GM21786 (cell line): ENCODE measurements around the gene OR8H3.
"Not testable (repeated sequence)": the region's sequence is repeated elsewhere in the genome, so short reads cannot be mapped to it uniquely, and the experiment has no call there.

Experiments used
- ATAC-seq: cut with Tn5 transposase; IDR thresholded peaks from one replicate; pipeline ENCODE4 v1.9.1; 2021; ENCODE audit not compliant: unreplicated experiment

OR8H3 gene, protein sequence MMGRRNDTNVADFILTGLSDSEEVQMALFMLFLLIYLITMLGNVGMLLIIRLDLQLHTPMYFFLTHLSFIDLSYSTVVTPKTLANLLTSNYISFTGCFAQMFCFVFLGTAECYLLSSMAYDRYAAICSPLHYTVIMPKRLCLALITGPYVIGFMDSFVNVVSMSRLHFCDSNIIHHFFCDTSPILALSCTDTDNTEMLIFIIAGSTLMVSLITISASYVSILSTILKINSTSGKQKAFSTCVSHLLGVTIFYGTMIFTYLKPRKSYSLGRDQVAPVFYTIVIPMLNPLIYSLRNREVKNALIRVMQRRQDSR

DNA sequence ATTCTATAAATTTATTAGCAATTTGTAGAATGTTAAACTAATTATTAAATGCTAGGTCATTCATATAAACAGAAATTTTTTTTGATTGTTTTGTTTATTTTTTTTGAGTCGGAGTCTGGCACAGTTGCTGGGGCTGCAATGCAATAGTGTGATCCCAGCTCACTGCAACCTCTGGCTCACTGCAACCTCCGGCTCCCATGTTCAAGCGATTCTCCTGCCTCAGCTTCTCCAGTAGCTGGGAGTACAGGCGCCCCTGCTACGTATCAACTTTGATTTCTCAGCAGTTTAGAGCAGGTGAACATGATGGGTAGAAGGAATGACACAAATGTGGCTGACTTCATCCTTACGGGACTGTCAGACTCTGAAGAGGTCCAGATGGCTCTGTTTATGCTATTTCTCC lies at the start of gene OR8H3:
Gene OR8H3 (plus strand): TSS at position 301 of the 400 bp plus-strand sequence. CDS start 0 bp downstream, at position 301.
- ATAC-seq, result no peak

DNA sequence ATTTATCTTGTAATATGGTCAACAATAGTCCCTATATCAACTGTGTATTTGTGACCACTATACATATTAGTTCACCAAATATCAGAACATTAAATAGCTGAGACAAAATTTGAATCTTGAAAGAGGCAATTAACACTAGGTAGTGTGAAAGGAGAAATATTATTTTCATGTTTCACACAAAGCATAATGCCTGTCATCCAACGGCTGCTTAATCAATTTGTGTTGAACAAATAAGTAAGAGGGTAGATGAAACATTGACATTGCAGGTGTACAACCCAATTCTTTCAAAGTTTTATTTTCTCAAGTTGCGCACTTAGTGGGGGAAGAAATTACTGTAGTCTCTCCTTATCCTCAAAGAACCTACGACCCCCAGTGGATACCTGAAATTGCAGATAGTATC lies 32.5 kb upstream of the OR8H3 start:
- no peak for ATAC-seq

DNA sequence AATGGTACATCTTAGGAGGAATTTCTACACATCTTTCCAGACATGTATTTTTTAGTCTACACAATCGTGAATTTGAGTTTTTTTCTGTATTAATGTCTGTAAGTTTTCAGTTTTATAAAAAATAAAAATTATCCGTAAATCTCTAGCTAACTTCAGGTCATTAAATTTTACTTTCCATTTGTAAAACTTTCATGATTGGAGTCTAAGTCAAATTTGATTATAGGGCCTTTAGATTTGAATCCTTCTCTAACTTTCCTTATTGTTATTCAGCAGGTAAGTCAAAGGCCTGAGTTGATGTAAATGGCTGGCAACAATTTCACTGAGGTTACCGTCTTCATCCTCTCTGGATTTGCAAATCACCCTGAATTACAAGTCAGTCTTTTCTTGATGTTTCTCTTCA lies 29.2 kb upstream of the OR8H3 start, which contains the start of gene OR8I2:
Gene OR8I2 (plus strand): TSS at position 301 of the 400 bp plus-strand sequence. CDS start 0 bp downstream, at position 301.
- ATAC-seq, result no peak

DNA sequence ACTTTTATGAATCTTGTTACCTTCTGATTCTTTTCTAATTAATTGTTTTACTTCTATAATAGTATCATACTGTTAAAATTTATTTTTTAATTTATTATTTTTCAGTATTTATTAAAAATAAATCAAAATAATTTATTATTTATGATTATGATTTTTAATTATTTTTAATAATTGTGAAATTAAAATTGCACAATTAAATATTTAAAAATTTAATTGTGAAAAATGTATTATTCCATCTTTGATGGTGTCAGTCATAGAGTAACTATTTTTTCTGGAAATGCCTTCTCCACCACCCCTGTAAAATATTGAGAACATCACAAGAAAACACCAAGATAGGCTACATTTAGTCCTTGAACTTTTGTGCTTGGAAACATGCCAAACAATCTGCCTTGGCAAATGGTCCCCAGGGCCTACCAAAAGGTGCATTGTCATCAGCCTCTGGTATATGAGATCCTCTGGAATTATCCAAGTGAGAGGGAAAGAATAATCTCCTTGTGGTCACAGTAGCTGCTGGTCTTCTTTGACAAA lies 18.9 kb upstream of the OR8H3 start, which contains the start of gene OR8H2:
Gene OR8H2 (plus strand): TSS at position 478 of the 528 bp plus-strand sequence. CDS start 1,356 bp downstream, outside the sequence.
- ATAC-seq, result no peak

DNA sequence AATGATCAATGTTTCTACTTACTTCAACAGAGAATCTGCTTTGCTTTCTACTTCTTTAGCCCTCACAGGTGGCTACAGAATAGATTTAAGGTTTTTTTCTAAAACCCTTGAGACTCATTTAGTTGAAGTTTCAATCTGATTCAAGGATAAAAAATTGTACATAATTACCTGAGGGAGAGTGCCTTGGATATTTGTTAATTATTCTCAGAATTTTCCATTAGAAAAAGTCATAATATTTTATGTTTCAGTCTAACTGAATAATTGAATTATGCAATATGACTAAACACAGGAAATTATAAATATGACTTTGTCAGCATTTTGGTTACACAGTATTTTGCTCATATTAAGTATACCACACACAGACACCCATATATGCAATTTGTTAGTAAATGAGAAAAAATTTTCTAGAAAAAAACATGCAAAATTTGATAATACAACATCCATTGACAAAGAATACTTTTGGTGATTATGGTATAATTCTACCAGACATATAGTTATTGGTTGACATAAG lies 18.0 kb downstream of the OR8H3 start, which contains the start of gene OR8J3:
Gene OR8J3 (minus strand): TSS at position 51 of the 511 bp plus-strand sequence. CDS start 2,483 bp downstream, outside the sequence.
- ATAC-seq, result no peak

DNA sequence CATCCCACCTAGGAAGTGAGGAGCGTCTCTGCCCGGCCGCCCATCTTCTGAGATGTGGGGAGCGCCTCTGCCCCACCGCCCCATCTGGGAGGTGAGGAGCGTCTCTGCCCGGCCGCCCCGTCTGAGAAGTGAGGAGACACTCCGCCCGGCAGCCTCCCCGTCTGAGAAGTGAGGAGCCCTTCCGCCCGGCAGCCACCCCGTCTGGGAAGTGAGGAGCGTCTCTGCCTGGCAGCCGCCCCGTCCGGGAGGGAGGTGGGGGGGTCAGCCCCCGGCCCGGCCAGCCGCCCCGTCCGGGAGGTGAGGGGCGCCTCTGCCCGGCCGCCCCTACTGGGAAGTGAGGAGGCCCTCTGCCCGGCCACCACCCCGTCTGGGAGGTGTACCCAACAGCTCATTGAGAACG lies 21.5 kb downstream of the OR8H3 start:
- not testable (repeated sequence) for ATAC-seq

DNA sequence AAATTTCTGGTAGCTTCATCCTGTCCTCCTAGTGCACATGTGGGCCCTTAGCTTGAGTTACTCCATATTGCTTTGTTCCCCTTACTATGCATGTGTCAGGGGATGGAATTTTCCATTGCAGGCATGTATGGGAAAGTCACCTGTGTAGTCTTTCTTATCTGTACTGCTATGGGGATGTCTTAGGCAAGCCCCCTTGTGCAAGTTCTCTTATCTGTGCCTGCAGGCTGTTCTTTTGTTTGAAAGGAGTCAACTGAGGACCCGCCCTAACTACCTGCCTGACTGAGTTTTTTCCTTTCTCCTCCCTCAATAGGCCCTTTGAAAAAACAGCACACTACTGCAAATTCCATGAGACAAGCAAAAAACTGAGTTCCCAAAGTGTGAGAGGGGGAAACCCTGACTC lies 29.2 kb downstream of the OR8H3 start:
- ATAC-seq, result no peak

DNA sequence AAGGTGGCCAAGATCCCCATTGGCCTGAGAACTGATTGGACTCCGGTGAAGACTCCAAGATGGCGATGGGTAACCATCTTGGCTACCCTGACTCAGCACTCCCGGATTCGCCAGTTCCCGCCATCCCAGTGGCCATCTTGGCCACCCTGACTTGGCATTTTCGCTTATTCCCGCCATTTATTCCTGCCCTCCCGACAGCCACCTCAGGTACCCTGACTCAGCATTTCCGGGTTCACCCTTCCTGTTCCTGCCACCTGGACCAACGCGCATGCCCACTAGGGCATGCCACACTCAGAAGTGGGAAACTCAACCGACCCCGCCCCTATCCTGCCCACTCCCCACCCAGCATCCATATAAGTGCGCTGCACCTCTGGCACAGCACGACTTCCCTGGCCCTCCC lies 30.2 kb downstream of the OR8H3 start:
- ATAC-seq, result no peak

DNA sequence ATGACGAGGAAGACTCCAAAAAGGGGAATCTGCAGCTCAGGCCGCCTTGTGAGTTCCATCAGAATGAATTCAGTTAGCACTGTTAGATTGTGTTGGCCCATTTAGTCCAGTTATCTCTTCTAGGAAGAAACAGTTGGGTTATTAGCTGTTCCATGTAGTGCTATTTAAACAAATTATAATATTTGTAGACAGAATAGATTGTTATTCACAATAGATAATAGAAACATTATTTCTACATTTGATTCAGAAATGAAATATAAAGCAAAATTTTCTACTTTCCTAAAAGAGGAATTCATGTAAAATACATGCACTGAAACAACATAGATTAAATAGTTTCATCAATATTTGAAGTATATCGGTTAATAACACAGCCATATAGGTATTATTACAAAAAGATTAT lies 38.0 kb downstream of the OR8H3 start, which contains the start of gene OR8K5:
Gene OR8K5 (minus strand): TSS at position 101 of the 400 bp plus-strand sequence. CDS start 0 bp downstream, at position 101.
- ATAC-seq, result no peak

DNA sequence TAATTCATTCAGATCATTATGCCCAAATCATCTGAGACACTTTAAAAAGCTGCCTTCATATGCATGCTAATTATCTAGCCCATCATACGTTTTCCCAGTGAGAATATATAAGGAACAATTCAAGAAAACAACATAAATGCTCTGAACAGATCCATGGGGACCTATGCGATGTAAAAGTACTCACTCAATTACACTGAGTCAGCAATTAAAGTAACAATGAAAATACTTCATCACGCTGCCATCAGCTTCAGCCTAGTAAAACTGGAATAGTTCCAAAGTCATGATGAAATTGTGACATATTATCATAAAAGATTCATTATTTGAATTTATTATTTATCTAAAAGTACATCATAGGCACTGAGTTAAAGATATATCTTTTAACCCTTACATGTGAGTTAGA lies 41.6 kb downstream of the OR8H3 start:
- no peak for ATAC-seq

DNA sequence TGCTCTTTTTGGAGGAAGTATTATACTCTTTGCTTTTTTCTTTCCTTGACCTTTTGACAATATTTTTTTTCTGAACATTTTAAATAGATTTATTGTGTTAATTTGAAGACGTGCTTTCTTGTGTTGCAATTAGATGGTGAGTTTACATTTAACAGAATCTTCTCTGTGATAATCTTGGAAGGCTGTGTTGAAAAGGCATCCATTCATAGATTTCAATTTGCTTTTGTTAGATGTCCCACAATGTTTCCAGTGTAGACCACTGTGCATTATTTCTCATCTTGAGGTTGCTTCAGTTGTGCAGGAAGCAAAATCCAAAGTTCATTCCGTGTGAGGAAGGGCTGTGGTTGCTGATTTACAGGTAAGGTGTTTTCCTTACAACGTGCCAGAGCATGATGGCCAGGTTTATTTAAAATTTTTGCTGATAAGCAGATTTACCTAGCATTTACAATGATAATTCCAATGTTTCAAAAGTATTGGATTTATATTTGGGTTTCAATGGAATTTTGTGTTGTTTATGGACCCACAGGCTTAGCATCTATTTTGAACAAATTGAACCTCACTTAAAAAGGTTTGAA lies 50.2 kb downstream of the OR8H3 start:
- no peak for ATAC-seq
